Measurements from ENCODE around the gene OR52B6. TPM values are rescaled to one million over a fixed set of nuclear protein-coding genes. Genes with fewer than 3 reads are reported as not detected.

OR52B6 gene
- total and polyA plus RNA-seq, 2 of the 13 experiments (the other 11 are each of a cell fraction or from before 2014, with no cell fraction given), result not detected

DNA sequence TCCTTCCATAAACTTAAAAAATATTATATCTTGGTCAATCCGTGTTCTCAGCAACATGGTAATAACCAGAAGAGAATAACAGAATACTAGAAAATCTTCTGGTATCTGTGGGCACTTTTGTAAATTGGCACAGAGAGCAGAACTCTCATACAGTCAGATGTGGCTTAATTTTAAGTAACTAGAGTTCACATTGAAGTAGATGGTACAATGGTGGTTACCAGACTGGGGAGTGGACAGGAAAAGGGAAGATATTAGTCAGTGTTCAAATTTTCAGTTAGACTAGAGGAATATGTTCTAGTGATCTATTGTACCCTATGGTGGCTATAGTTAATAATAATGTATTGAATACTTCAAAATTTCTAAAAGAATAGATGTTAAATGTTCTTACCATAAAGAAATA is 39.2 kb upstream of the OR52B6 start (continued):
- TF ChIP-seq GATAD1 (CRISPR knock-in tag; IDR thresholded peaks at IDR 0.05) (no peak), ISX (CRISPR knock-in tag; conservative IDR thresholded peaks at IDR 0.05) (no peak), ZNF780A (CRISPR knock-in tag; IDR thresholded peaks at IDR 0.05) (no peak)
- TF ChIP-seq, protein P1, sequence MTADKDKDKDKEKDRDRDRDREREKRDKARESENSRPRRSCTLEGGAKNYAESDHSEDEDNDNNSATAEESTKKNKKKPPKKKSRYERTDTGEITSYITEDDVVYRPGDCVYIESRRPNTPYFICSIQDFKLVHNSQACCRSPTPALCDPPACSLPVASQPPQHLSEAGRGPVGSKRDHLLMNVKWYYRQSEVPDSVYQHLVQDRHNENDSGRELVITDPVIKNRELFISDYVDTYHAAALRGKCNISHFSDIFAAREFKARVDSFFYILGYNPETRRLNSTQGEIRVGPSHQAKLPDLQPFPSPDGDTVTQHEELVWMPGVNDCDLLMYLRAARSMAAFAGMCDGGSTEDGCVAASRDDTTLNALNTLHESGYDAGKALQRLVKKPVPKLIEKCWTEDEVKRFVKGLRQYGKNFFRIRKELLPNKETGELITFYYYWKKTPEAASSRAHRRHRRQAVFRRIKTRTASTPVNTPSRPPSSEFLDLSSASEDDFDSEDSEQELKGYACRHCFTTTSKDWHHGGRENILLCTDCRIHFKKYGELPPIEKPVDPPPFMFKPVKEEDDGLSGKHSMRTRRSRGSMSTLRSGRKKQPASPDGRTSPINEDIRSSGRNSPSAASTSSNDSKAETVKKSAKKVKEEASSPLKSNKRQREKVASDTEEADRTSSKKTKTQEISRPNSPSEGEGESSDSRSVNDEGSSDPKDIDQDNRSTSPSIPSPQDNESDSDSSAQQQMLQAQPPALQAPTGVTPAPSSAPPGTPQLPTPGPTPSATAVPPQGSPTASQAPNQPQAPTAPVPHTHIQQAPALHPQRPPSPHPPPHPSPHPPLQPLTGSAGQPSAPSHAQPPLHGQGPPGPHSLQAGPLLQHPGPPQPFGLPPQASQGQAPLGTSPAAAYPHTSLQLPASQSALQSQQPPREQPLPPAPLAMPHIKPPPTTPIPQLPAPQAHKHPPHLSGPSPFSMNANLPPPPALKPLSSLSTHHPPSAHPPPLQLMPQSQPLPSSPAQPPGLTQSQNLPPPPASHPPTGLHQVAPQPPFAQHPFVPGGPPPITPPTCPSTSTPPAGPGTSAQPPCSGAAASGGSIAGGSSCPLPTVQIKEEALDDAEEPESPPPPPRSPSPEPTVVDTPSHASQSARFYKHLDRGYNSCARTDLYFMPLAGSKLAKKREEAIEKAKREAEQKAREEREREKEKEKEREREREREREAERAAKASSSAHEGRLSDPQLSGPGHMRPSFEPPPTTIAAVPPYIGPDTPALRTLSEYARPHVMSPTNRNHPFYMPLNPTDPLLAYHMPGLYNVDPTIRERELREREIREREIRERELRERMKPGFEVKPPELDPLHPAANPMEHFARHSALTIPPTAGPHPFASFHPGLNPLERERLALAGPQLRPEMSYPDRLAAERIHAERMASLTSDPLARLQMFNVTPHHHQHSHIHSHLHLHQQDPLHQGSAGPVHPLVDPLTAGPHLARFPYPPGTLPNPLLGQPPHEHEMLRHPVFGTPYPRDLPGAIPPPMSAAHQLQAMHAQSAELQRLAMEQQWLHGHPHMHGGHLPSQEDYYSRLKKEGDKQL (CRISPR knock-in tag; IDR thresholded peaks at IDR 0.05; ENCODE audit: low read depth), result no peak

DNA sequence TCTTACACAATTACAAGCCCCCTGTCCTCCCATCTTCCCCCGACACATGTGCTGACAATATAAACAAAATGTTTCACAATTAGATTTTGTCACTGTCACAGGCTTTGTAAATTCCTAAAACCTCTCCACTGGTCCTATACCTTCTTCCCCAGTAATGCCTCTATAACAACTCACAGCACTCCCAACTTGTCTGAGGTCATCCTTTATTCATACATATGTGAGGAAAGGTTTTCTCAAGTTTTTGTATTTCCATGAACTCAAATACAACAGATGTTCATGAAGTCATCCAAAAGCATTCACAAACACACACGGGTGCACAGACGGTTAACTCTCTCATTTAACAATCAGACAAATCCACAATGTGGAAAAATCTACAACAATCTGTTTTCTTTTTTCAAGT is 34.2 kb upstream of the OR52B6 start:
- Histone ChIP-seq H3K27ac (ENCODE audit: extremely low read length, insufficient read depth, low read length) (no peak overlapping the region), H3K9ac (ENCODE audit: insufficient read depth, low read depth, low read length) (no peak overlapping the region), H3K36me3 (replicated peaks in 1 of 2; ENCODE audit: control insufficient read depth in 1 of 2, insufficient read depth in 2 of 2, low read length in 2 of 2) (no peaks in the 10 kb centered on the region), H2AFZ (ENCODE audit: low read length) (no peak overlapping the region), H3K4me2 (ENCODE audit: low read depth, low read length) (no peak overlapping the region), H3K4me1 (ENCODE audit: insufficient read depth, low read length) (no peaks in the 10 kb centered on the region), H3K79me2 (ENCODE audit: insufficient read depth, low read length) (no peaks in the 10 kb centered on the region), H3K9me3 (ENCODE audit: low read length) (no peaks in the 10 kb centered on the region), H4K20me1 (ENCODE audit: insufficient read depth, low read length) (no peaks in the 10 kb centered on the region), H3K4me3 (replicated peaks in 1 of 3; ENCODE audit: insufficient read depth in 1 of 3, low read depth in 2 of 3, low read length in 3 of 3) (no peak overlapping the region), H3K27me3 (ENCODE audit: control insufficient read depth in 1 of 2, insufficient read depth in 2 of 2, low read length in 2 of 2) (no peaks in the 10 kb centered on the region; a peak in 1 of 5 replicates)
- CTCF ChIA-PET (ENCODE audit: low intra/inter-chr PET ratio, low total read pairs), result no interaction called here
- no peak for DNase-seq (ENCODE audit: low spot score)
- intact Hi-C loops (cut with micrococcal nuclease; ENCODE audit: unreplicated experiment) (no loop called here), in situ Hi-C loops (cut with HindIII; ENCODE audit: extremely low pct_ligation_motif_present, low pct_unique_long_range_greater_than_20kb) (no loop called here)
- POLR2A ChIA-PET, result no interaction called here
- no peak for ATAC-seq
- FAIRE-seq, result no peak
- BruUV-seq (replicated peaks), result no TSS peak
- 27% methylated on average over 3 of the region's 3 CpGs for WGBS (ENCODE audit: low lambda C conversion rate)
- TF ChIP-seq ZNF598 (CRISPR knock-in tag; IDR thresholded peaks at IDR 0.05; ENCODE audit: borderline replicate concordance), result no peak
- TF ChIP-seq EZH2 (conservative IDR thresholded peaks at IDR 0.05; ENCODE audit: low read depth, low read length), result no peak
- TF ChIP-seq, protein P2, sequence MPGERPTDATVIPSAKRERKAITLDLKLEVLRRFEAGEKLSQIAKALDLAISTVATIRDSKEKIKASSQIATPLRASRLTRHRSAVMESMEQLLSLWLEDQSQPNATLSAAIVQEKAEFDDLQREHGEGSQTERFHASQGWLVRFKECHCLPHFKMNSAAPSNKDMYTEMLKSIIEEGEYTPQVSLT (CRISPR knock-in tag; IDR thresholded peaks at IDR 0.05; ENCODE audit: borderline replicate concordance, low read depth), result no peak
- TF ChIP-seq BRD4 (CRISPR knock-in tag; IDR thresholded peaks at IDR 0.05), result no peak
- TF ChIP-seq ZNF260 (CRISPR knock-in tag; IDR thresholded peaks at IDR 0.05; ENCODE audit: borderline replicate concordance, low read depth), result no peak
- TF ChIP-seq ZNF10 (CRISPR knock-in tag; IDR thresholded peaks at IDR 0.05; ENCODE audit: borderline replicate concordance, low read depth), result no peak
- TF ChIP-seq YEATS2 (CRISPR knock-in tag; IDR thresholded peaks at IDR 0.05; ENCODE audit: borderline replicate concordance), result no peak
- TF ChIP-seq AKAP8 (CRISPR knock-in tag; IDR thresholded peaks at IDR 0.05), result no peak
- no peak for TF ChIP-seq REL (CRISPR knock-in tag; conservative IDR thresholded peaks at IDR 0.05)
- TF ChIP-seq ATF1 (CRISPR knock-in tag; IDR thresholded peaks at IDR 0.05), result no peak
- TF ChIP-seq SAP130 (CRISPR knock-in tag; IDR thresholded peaks at IDR 0.05; ENCODE audit: low read depth), result no peak
- TF ChIP-seq ZNF251 (CRISPR knock-in tag; IDR thresholded peaks at IDR 0.05), result no peak
